ENCODE data around the gene TYMS. TPM values are rescaled to one million over a fixed set of nuclear protein-coding genes. Genes with fewer than 3 reads are reported as not detected.
A peak's percentile ranks its signal among the peaks of the same experiment; 100 is the strongest.

Gene TYMS
- total and polyA plus RNA-seq, 2 experiments from 2014 or later = 16.8 to 72.8 TPM

- Histone ChIP-seq H2AFZ (no peak overlapping the region), H3K4me3 (no peak overlapping the region), H3K9me3 (ENCODE audit: low read depth) (no peaks in the 10 kb centered on the region), H3K27ac (no peak overlapping the region), H3F3A (ENCODE audit: insufficient read depth) (0 out of 2 replicates have a peak, but pooled peaks cover 3% of the 10 kb centered on the region), H3K79me2 (ENCODE audit: insufficient read depth) (peaks cover 5% of the 10 kb centered on the region; the same call in 1 of the 2 replicates), H3K4me1 (ENCODE audit: insufficient read depth) (peaks cover 21% of the 10 kb centered on the region), H3K9ac (no peak overlapping the region), H3K36me3 (ENCODE audit: low read depth) (no peaks in the 10 kb centered on the region), H3K4me2 (ENCODE audit: unreplicated experiment) (no peak overlapping the region), H4K20me1 (ENCODE audit: insufficient read depth) (no peaks in the 10 kb centered on the region), H3K9me2 (ENCODE audit: insufficient read depth) (no peaks in the 10 kb centered on the region), H3K27me3 (replicated peaks; ENCODE audit: insufficient read depth) (no peaks in the 10 kb centered on the region)
- no peak for DNase-seq
- TF ChIP-seq EZH2phosphoT487 (IDR thresholded peaks at IDR 0.05; ENCODE audit: insufficient read depth, low read depth) = no peak
- TF ChIP-seq EZH2 (IDR thresholded peaks at IDR 0.05; ENCODE audit: insufficient read depth, poor library complexity, severe bottlenecking) = no peak
- in situ Hi-C loops (cut with MboI) = no loop called here
- 88 to 93% methylated on average over 10 of the region's 10 CpGs for WGBS, 2 experiments (ENCODE audit: low coverage in 1 of 2, low lambda C conversion rate in 2 of 2, missing lambda C conversion rate in 2 of 2)
Observed at GRCh38 chr18:697800-698199, 40.3 kb downstream of the TYMS start.

- Histone ChIP-seq H3K4me1 (ENCODE audit: insufficient read depth) (peaks cover 35% of the 10 kb centered on the region), H4K20me1 (ENCODE audit: insufficient read depth) (no peaks in the 10 kb centered on the region), H3K4me3 (peak overlapping the region; percentile 42; the same call in 1 of the 2 replicates), H3K9ac (peak overlapping the region; percentile 69), H3K36me3 (ENCODE audit: low read depth) (no peaks in the 10 kb centered on the region), H3K9me3 (ENCODE audit: low read depth) (no peaks in the 10 kb centered on the region), H3K79me2 (ENCODE audit: insufficient read depth) (peaks cover 15% of the 10 kb centered on the region), H3K9me2 (ENCODE audit: insufficient read depth) (no peaks in the 10 kb centered on the region), H3K4me2 (ENCODE audit: unreplicated experiment) (peak overlapping the region; percentile 80), H3F3A (ENCODE audit: insufficient read depth) (peaks cover 15% of the 10 kb centered on the region), H3K27ac (peak overlapping the region; percentile 95), H2AFZ (no peak overlapping the region), H3K27me3 (replicated peaks; ENCODE audit: insufficient read depth) (no peaks in the 10 kb centered on the region)
- DNase-seq = peak; percentile 90
- TF ChIP-seq EZH2 (IDR thresholded peaks at IDR 0.05; ENCODE audit: insufficient read depth, poor library complexity, severe bottlenecking) (no peak), EZH2phosphoT487 (IDR thresholded peaks at IDR 0.05; ENCODE audit: insufficient read depth, low read depth) (no peak)
- 61 to 62% methylated on average over 8 of the region's 8 CpGs for WGBS, 2 experiments (ENCODE audit: low coverage in 1 of 2, low lambda C conversion rate in 2 of 2, missing lambda C conversion rate in 2 of 2)
- in situ Hi-C loops (cut with MboI) = no loop called here
Observed at GRCh38 chr18:703213-703967, 45.9 kb downstream of the TYMS start.

GRCh38 chr18:706405-706804 lies 49.0 kb downstream of the TYMS start:
- H3K79me2 ChIP-seq (ENCODE audit: insufficient read depth) = peaks cover 40% of the 10 kb centered on the region
- no peak overlapping the region for H3K9ac ChIP-seq
- no peak overlapping the region for H3K27ac ChIP-seq
- H3F3A ChIP-seq (ENCODE audit: insufficient read depth) = peaks cover 15% of the 10 kb centered on the region
- no peak overlapping the region for H2AFZ ChIP-seq
- no peaks in the 10 kb centered on the region for H4K20me1 ChIP-seq (ENCODE audit: insufficient read depth)
- no peak overlapping the region for H3K4me2 ChIP-seq (ENCODE audit: unreplicated experiment)
- H3K4me3 ChIP-seq = no peak overlapping the region
- in situ Hi-C loops (cut with MboI) = no loop called here
- DNase-seq = no peak
- H3K4me1 ChIP-seq (ENCODE audit: insufficient read depth) = peaks cover 27% of the 10 kb centered on the region
- H3K36me3 ChIP-seq (ENCODE audit: low read depth) = no peaks in the 10 kb centered on the region
- no peaks in the 10 kb centered on the region for H3K9me3 ChIP-seq (ENCODE audit: low read depth)
- 92 to 93% methylated on average over 8 of the region's 8 CpGs for WGBS, 2 experiments (ENCODE audit: low coverage in 1 of 2, low lambda C conversion rate in 2 of 2, missing lambda C conversion rate in 2 of 2)
- H3K27me3 ChIP-seq (replicated peaks; ENCODE audit: insufficient read depth) = no peaks in the 10 kb centered on the region
- TF ChIP-seq EZH2 (IDR thresholded peaks at IDR 0.05; ENCODE audit: insufficient read depth, poor library complexity, severe bottlenecking) = no peak
- no peak for TF ChIP-seq EZH2phosphoT487 (IDR thresholded peaks at IDR 0.05; ENCODE audit: insufficient read depth, low read depth)
- H3K9me2 ChIP-seq (ENCODE audit: insufficient read depth) = no peaks in the 10 kb centered on the region

- Histone ChIP-seq H3K9ac (no peak overlapping the region), H3K4me1 (ENCODE audit: insufficient read depth) (peaks cover 15% of the 10 kb centered on the region), H3F3A (ENCODE audit: insufficient read depth) (peaks cover 11% of the 10 kb centered on the region), H3K36me3 (ENCODE audit: low read depth) (no peaks in the 10 kb centered on the region), H3K9me3 (ENCODE audit: low read depth) (no peaks in the 10 kb centered on the region), H3K4me2 (ENCODE audit: unreplicated experiment) (no peak overlapping the region), H3K79me2 (ENCODE audit: insufficient read depth) (peaks cover 41% of the 10 kb centered on the region), H3K9me2 (ENCODE audit: insufficient read depth) (no peaks in the 10 kb centered on the region), H3K27ac (no peak overlapping the region), H4K20me1 (ENCODE audit: insufficient read depth) (no peaks in the 10 kb centered on the region), H3K4me3 (no peak overlapping the region), H3K27me3 (replicated peaks; ENCODE audit: insufficient read depth) (no peaks in the 10 kb centered on the region), H2AFZ (no peak overlapping the region)
- DNase-seq = no peak
- TF ChIP-seq EZH2 (IDR thresholded peaks at IDR 0.05; ENCODE audit: insufficient read depth, poor library complexity, severe bottlenecking) (no peak), EZH2phosphoT487 (IDR thresholded peaks at IDR 0.05; ENCODE audit: insufficient read depth, low read depth) (no peak)
- in situ Hi-C loops (cut with MboI) = no loop called here
- 96 to 99% methylated on average over 10 of the region's 10 CpGs for WGBS, 2 experiments (ENCODE audit: low coverage in 1 of 2, low lambda C conversion rate in 2 of 2, missing lambda C conversion rate in 2 of 2)
Observed at GRCh38 chr18:708096-708495, 50.6 kb downstream of the TYMS start.

Data from GM23248 (cell line).